Measurements from ENCODE around the gene MEF2D.

MEF2D gene

DNA sequence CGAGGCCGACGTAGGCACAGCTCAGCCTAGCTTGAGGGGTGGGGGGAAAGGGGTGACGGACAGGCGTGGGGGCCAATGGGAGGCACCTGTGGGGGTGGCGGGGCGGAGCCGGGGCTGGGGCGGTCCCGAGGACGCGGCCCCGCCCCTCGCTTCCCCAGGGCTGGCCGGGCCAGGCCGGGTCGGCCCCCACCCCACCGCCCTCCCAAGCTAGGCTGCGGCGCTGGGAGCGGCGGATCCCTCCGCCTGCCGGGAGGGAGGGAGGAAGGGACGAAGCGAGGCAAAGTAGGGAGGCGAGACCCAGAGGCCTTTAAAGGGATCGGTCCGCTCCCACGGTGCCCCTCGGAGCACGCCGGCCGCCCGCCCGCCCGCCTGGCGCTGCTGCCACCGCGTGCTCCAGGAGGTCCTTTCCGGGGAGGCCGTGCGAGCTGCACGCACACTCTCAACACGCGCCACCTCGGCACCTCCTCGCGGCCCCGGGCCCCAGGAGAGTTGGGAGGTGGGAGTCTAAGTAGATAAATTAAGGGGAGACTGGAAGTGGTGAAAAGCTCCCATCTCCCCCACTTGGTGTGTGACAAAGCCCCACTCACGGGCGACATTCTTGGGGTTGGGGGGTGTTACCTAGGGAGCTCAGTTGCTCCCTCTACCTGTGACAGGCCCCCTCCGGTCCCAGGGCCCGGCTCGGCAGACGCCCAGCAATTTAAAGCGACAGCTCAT, 375 bp upstream of the MEF2D start (continued):
- TF ChIP-seq ZNF23 (tag by site-specific recombination; IDR thresholded peaks at IDR 0.05; ENCODE audit: borderline replicate concordance) (0 out of 2 replicates have a peak, but pooled peaks have one; percentile 43), KLF10 (tag by site-specific recombination; IDR thresholded peaks at IDR 0.05) (peak; percentile 90), KLF1 (tag by site-specific recombination; IDR thresholded peaks at IDR 0.05) (peak; percentile 53; the same call in 1 of the 2 replicates), ZBTB17 (tag by site-specific recombination; IDR thresholded peaks at IDR 0.05) (peak; percentile 90), ZNF561 (tag by site-specific recombination; IDR thresholded peaks at IDR 0.05; ENCODE audit: borderline replicate concordance) (peak; percentile 92; the same call in 1 of the 2 replicates), ZNF600 (tag by site-specific recombination; IDR thresholded peaks at IDR 0.05) (peak; percentile 78), ZFP41 (tag by site-specific recombination; IDR thresholded peaks at IDR 0.05; ENCODE audit: borderline replicate concordance) (no peak), ZNF350 (tag by site-specific recombination; IDR thresholded peaks at IDR 0.05) (no peak), BCL11B (tag by site-specific recombination; IDR thresholded peaks at IDR 0.05; ENCODE audit: low read depth) (peak; percentile 92), ZFP37 (tag by site-specific recombination; IDR thresholded peaks at IDR 0.05) (peak; percentile 70; the same call in 1 of the 2 replicates), MZF1 (tag by site-specific recombination; IDR thresholded peaks at IDR 0.05; ENCODE audit: borderline replicate concordance) (0 out of 2 replicates have a peak, but pooled peaks have one; percentile 21), ZNF24 (tag by site-specific recombination; IDR thresholded peaks at IDR 0.05) (no peak), GLIS1 (tag by site-specific recombination; IDR thresholded peaks at IDR 0.05) (peak; percentile 97), ZNF248 (tag by site-specific recombination; IDR thresholded peaks at IDR 0.05) (no peak), SALL2 (tag by site-specific recombination; IDR thresholded peaks at IDR 0.05; ENCODE audit: borderline replicate concordance) (no peak), ZNF777 (tag by site-specific recombination; IDR thresholded peaks at IDR 0.05; ENCODE audit: borderline replicate concordance) (peak; percentile 72; the same call in 1 of the 2 replicates), ZNF830 (tag by site-specific recombination; IDR thresholded peaks at IDR 0.05; ENCODE audit: low read depth) (no peak), ZNF843 (tag by site-specific recombination; IDR thresholded peaks at IDR 0.05) (peak; percentile 38; the same call in 1 of the 2 replicates), ZNF10 (tag by site-specific recombination; IDR thresholded peaks at IDR 0.05) (0 out of 2 replicates have a peak, but pooled peaks have one; percentile 39), REPIN1 (tag by site-specific recombination; IDR thresholded peaks at IDR 0.05; ENCODE audit: low read depth) (0 out of 2 replicates have a peak, but pooled peaks have one; percentile 51), OSR2 (tag by site-specific recombination; IDR thresholded peaks at IDR 0.05) (0 out of 2 replicates have a peak, but pooled peaks have one; percentile 24), ZNF223 (tag by site-specific recombination; IDR thresholded peaks at IDR 0.05) (no peak), KLF7 (tag by site-specific recombination; IDR thresholded peaks at IDR 0.05; ENCODE audit: borderline replicate concordance) (peak; percentile 63), ZBTB1 (tag by site-specific recombination; IDR thresholded peaks at IDR 0.05) (0 out of 2 replicates have a peak, but pooled peaks have one; percentile 49)
- TF ChIP-seq, protein P1, sequence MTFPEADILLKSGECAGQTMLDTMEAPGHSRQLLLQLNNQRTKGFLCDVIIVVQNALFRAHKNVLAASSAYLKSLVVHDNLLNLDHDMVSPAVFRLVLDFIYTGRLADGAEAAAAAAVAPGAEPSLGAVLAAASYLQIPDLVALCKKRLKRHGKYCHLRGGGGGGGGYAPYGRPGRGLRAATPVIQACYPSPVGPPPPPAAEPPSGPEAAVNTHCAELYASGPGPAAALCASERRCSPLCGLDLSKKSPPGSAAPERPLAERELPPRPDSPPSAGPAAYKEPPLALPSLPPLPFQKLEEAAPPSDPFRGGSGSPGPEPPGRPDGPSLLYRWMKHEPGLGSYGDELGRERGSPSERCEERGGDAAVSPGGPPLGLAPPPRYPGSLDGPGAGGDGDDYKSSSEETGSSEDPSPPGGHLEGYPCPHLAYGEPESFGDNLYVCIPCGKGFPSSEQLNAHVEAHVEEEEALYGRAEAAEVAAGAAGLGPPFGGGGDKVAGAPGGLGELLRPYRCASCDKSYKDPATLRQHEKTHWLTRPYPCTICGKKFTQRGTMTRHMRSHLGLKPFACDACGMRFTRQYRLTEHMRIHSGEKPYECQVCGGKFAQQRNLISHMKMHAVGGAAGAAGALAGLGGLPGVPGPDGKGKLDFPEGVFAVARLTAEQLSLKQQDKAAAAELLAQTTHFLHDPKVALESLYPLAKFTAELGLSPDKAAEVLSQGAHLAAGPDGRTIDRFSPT (tag by site-specific recombination; IDR thresholded peaks at IDR 0.05), result peak; percentile 92
- TF ChIP-seq, protein P2, sequence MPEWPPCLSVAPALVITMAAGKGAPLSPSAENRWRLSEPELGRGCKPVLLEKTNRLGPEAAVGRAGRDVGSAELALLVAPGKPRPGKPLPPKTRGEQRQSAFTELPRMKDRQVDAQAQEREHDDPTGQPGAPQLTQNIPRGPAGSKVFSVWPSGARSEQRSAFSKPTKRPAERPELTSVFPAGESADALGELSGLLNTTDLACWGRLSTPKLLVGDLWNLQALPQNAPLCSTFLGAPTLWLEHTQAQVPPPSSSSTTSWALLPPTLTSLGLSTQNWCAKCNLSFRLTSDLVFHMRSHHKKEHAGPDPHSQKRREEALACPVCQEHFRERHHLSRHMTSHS (tag by site-specific recombination; IDR thresholded peaks at IDR 0.05), result 0 out of 2 replicates have a peak, but pooled peaks have one; percentile 25
- TF ChIP-seq, protein P3, sequence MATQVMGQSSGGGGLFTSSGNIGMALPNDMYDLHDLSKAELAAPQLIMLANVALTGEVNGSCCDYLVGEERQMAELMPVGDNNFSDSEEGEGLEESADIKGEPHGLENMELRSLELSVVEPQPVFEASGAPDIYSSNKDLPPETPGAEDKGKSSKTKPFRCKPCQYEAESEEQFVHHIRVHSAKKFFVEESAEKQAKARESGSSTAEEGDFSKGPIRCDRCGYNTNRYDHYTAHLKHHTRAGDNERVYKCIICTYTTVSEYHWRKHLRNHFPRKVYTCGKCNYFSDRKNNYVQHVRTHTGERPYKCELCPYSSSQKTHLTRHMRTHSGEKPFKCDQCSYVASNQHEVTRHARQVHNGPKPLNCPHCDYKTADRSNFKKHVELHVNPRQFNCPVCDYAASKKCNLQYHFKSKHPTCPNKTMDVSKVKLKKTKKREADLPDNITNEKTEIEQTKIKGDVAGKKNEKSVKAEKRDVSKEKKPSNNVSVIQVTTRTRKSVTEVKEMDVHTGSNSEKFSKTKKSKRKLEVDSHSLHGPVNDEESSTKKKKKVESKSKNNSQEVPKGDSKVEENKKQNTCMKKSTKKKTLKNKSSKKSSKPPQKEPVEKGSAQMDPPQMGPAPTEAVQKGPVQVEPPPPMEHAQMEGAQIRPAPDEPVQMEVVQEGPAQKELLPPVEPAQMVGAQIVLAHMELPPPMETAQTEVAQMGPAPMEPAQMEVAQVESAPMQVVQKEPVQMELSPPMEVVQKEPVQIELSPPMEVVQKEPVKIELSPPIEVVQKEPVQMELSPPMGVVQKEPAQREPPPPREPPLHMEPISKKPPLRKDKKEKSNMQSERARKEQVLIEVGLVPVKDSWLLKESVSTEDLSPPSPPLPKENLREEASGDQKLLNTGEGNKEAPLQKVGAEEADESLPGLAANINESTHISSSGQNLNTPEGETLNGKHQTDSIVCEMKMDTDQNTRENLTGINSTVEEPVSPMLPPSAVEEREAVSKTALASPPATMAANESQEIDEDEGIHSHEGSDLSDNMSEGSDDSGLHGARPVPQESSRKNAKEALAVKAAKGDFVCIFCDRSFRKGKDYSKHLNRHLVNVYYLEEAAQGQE (tag by site-specific recombination; IDR thresholded peaks at IDR 0.05), result peak; percentile 44; the same call in 1 of the 2 replicates
- TF ChIP-seq, protein P4, sequence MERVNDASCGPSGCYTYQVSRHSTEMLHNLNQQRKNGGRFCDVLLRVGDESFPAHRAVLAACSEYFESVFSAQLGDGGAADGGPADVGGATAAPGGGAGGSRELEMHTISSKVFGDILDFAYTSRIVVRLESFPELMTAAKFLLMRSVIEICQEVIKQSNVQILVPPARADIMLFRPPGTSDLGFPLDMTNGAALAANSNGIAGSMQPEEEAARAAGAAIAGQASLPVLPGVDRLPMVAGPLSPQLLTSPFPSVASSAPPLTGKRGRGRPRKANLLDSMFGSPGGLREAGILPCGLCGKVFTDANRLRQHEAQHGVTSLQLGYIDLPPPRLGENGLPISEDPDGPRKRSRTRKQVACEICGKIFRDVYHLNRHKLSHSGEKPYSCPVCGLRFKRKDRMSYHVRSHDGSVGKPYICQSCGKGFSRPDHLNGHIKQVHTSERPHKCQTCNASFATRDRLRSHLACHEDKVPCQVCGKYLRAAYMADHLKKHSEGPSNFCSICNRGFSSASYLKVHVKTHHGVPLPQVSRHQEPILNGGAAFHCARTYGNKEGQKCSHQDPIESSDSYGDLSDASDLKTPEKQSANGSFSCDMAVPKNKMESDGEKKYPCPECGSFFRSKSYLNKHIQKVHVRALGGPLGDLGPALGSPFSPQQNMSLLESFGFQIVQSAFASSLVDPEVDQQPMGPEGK (tag by site-specific recombination; IDR thresholded peaks at IDR 0.05), result peak; percentile 98
- TF ChIP-seq, protein P5, sequence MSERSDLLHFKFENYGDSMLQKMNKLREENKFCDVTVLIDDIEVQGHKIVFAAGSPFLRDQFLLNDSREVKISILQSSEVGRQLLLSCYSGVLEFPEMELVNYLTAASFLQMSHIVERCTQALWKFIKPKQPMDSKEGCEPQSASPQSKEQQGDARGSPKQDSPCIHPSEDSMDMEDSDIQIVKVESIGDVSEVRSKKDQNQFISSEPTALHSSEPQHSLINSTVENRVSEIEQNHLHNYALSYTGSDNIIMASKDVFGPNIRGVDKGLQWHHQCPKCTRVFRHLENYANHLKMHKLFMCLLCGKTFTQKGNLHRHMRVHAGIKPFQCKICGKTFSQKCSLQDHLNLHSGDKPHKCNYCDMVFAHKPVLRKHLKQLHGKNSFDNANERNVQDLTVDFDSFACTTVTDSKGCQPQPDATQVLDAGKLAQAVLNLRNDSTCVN (tag by site-specific recombination; optimal IDR thresholded peaks at IDR 0.05), result peak; percentile 81
